Renal cortical epithelial cell (primary cell): ENCODE measurements around the gene TLK1. TPM values are rescaled to one million over a fixed set of nuclear protein-coding genes. Genes with fewer than 3 reads are reported as not detected.

ENCODE experiments used
- DNase-seq: peaks from one replicate; pipeline ENCODE4 v3.0.0-alpha.2; 2011; ENCODE audit warnings: low read depth
- total RNA-seq: library from RNA; depleted of rRNA; stranded (reverse); fragments of >200 nt; gene quantifications from 2 replicates; pipeline ENCODE4 v1.2.3, GENCODE V29; 2014

The TLK1 gene
- 17.4 and 58.8 TPM in 2 replicates for total RNA-seq

DNA sequence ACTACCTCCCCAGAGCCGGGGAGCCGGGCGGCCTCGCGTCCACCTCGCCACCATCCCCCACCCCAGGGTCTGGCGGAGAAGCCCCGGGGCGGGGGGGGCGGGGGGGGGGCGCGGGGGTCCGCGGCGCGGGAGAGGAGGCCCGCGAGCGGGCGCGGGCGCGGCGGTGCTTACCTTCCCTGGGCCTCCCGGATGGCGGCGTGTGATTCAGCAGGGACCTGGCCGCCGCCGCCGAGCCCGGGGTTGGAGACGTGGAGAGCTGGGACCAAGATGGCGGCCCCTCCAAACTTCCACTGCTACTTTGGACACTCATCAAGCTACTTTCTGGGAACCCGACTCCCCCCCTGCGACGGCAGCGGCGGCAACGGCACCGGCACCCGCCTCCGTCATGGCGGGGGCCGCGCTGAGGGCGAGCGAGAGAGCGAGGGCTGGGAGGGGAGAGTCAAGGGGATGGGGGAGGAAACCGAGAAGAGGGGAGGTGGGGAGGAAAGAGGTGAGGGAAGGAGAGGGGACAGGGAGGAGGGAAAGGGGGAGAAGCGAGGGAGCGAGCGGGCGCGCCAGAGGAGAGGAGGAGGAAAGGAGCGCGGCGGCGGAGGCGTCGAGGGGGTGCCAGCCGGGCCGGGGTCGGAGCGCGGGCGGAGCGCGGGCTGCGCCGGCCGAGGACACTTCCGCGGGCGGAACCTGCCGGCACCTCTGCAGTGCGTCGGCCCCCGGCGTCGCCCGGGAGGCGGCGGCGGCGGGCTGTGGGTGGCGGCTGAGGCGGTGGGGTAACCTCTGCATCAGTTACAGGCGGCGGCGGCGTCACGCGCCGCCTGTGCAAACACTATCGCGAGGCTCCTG lies at the start of gene TLK1:
TSS of gene TLK1 (minus strand) at position 775 of the 837 bp plus-strand sequence. CDS start at position 310, 465 bp downstream.
- peak; percentile 23 for DNase-seq

DNA sequence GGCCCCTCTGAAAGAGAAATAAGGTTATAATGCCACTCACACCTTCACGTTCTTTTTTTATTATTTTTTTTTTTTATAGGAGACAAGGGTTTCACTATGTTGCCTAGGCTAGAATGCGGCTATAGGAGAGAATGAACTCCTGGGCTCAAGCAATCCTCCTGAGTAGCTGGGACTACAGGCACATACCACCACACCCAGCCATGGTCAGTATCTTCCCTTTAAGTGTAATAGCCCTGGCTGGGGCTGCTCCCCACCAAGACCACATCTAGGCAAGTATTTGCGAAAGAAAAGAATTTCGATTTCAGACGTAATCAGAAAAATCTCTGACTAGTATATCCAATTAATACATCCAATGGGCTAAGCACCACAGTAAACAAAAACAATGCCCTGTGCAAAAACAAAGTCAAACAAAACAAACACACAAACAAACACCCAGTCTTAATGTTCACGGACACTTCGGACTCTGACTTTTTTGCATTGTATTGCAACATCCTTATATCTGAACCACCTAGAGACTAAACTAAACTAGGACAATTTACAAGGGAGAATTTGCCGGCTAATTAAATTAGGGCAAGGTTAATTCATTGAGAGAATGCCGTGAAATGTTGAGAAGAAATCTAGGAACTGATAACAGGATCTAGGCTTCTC lies 49.6 kb upstream of the TLK1 start:
- DNase-seq: no peak

DNA sequence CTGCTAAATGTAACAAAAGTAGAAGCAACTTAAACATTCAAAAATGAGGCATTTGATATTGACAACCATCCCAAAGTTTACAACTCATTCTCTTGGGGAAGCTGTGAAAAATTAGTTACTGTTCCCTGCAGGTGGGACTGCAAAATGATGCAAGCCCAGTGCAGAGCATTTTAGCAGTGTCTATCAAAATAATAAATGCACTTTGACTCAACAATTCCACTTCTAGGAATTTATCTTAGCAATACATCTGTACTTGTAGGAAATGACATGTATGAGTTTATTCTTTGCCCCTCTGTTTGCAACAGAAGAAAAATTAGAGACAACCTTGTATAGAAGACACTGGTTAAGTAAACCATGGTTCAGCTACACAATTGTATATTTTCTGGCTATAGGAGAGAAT lies 48.0 kb upstream of the TLK1 start:
- DNase-seq: no peak

DNA sequence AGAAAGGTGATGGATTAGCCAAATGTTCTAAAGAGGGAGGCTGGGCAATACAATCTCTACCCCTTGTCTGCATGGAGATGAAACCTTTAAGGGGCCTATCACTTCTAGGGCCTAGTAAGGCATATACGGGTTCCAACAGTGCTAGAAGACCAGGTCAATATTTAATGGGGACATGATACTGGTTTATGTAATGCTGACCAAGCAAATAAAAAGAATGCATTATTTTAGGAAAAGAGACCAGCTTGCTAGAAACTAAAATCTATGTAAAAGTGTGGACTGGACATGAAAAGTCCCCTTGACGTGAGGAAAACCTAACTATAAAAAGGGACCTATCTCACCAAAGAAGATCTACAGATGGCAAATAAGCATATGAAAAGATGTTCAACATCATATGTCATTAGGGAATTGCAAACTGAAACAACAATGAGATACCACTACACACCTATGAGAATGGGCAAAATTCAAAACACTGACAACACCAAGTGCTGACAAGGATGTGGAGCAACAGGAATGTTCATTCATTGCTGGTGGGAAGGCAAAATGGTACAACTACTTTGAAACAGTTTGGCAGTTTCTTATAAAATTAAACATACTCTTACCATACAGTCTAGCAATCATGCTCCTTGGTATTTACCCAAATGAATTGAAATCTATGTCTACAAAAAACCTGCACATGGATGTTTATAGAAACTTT lies 45.9 kb upstream of the TLK1 start:
- no peak for DNase-seq

DNA sequence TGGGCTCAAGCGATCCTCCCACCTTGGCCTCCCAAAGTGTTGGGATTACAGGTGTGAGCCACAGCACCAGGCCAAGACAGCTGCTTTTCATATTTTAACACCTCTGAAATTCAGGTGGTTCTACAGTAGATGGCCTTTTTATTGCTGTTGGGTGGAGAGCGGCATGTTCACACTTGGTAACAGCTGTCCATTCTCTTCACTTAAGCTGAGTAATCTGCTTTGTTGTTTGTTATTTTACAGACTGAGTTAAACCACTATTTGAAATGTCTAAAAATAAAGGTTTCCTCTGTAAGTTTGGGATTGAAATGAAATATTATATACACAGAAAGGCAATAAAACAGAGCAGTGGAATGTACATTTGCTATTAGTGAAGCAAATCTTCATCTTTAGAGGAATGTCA lies 44.9 kb upstream of the TLK1 start:
- DNase-seq: no peak

DNA sequence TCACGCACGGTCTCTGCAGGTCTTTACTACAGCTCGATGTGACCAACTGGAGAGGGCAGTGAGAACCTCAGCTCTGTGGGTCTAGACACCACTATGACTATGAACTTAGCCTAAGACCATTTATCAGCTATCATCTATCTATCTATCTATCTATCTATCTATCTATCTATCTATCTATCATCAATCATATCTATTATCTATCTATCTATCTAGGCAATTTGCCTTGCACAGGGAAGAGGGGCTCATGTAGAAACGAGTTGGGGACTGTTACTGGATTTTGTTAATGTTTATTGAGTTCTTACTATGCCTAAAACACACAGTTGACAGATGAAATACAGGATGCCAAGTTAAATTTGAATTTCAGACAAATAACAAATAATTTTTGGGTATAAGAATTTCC lies 41.1 kb upstream of the TLK1 start:
- no peak for DNase-seq

DNA sequence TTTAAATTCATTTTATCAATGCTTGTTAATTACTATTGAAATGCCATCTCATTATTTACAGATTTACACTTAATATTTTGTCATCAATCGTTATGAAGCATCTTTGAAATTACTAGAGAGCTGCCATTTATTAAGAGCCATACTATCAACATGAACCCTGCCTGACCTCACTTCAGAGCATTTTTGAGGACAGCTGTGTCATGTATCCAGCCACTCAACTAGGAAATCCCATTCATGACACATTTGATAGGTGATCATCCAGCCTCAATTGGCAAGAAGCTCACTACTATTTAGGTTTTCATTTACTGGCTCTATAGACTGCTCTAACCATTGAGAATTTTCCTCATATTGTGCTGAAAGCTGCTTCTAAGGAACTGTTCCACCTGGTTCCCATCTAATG lies 40.6 kb upstream of the TLK1 start:
- DNase-seq: no peak

DNA sequence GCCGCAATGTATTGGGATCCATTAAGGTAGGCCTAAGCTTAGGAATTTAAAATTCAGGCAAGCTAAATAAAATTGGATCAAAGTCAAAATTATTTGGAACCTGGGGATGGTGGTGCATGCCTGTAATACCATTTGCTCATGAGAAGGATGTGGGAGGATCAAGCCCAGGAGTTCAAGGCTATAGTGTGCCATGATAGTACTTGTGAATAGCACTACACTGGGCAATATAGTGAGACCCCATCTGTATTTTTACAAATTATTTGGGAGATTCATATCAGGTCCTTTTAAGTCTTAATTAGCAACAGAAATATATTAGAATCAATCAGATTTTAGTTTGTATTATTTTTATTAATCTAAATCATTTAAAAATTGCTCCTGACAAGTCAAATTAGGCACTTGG lies 39.8 kb upstream of the TLK1 start:
- no peak for DNase-seq

DNA sequence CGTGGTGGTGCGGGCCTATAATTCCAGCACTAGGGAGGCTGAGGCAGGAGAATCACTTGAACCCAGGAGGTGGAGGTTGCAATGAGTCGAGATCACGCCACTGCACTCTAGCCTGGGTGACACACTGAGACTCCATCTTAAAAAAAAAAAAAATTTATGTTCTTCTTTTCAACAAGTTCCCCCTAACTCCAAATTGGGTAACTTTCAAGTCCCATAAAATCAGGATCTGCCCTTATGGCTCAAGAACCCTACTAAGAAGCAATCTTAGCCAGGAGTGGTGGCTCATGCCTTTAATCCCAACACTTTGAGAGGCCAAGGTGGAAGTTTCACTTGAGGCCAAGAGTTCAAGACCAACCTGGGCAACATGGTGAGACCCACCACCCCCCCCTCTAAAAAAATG lies 30.3 kb upstream of the TLK1 start:
- no peak for DNase-seq

DNA sequence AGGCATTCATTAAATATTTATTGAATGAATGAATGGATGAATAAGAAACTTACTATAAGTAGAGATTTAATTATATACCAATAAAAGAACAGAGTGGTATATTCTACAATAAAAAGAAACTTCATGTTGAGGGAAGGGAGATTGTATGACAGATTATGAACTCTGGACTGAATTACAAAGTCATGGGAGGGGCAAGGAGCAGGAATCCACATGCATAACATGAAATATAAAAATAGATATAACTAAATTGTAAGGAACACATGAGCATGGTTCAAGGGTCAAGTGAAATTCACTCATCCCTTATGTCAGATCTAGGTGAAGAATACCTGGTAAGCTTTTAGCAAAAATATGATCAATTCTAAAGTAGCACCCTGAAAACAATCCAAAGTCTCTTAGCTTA lies 27.1 kb upstream of the TLK1 start:
- no peak for DNase-seq

DNA sequence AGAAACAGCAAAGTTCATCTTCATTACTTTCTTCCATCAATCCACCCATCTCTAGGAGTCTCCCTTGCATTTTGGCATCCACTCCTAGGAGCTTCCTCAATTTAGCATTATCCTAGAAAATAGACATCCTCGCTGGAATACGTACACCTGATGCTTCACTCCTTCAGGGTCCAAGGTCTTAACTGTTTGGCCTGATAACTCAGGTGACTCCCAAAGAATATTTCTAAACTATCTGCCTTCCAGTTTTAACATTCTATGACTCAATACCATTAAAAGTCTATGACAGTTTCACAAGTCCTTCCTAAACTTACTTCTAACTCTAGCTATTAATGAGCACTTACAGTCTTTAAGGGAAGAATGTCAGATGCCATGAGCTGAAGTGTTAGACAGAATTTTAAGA lies 26.5 kb upstream of the TLK1 start:
- no peak for DNase-seq

DNA sequence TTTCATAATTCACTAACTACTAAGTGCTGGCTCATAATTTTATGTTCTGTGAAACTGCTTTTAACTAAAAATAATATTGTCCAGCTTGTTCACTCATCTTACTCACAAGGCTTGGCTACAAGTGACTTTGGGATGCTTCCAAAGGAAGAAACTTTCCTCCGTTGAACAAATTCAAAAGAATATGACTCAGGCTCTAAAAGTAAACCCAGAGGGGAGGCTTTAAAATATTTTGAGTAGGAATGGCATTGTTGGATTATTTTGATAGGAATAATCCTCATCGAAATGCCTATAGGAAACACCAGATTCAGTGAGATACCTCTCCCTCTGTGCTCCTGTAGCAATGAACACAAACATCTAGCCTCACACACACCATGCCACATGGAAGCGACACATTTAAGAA lies 25.2 kb upstream of the TLK1 start:
- DNase-seq: no peak

DNA sequence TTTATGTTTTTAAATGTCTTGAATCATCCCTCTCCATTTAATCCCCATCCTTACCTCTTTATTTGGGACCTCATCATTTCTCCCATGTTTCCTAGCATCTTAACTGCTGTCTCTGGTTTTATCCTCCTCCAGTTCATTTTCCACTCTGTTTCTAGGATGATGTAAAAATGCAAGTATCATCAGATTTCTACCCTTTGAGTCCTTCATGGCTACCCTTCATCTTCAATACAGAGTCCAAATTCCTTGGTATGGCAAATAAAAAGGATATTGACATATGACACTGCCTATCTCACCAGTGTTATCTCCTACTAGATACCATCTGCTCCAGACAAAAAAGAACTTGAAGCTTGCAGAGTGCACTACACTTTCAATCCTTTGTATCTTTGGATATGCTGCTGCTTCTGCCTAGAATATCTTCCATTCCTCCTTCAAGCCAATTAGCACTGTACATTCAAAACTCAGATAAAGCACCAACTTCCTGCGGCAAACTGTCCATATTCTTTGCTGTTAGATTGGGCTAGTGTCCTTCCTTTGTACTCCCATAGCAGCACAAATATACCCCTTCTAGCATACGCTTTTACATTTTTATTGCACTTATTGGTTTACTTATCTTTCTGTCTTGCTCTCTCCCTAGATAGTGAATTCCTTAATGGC lies 24.6 kb upstream of the TLK1 start:
- no peak for DNase-seq

DNA sequence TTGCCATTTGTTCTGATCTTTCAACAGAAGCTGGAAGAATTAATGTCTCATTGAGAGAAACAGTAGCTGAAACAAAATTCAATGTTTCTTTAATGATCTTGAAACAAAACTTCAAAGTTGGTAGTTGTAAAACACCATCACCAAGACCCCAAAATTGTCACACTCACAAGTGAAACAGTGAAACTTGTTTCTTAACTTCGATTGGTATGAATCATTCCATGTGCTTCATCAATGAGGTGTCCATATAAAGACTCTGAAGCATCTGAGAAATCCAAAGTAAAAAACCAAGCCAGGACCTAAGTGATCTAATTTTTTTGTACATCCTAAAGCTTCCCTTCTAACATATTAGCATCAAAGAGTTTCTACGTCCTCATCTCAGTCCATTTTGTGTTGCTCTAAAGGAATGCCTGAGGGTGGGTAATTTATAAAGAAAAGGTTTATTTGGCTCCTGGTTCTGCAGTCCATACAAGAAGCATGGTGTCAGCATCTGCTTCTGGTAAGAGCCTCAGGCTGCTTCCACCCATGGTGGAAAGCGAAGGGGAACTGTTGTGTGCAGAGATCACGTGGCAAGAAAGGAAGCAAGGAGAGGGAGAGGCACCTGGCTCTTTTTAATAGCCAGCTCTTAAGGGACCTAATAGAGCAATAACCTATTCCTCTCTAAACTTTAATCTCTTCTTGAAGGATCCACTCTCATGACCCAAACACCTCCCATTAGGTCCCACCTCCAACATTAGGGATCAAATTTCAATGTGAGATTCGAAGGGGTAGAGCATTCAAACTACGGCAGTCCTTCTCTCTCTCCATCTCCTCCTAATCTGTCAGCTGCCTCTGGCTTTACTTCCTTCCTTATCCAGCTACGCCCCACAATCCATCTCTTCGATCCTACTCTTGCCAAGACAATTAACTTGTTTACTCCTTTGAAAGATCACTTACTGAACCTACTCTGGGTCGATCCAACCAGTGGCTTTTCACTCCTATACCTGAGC lies 20.7 kb upstream of the TLK1 start:
- DNase-seq: no peak

DNA sequence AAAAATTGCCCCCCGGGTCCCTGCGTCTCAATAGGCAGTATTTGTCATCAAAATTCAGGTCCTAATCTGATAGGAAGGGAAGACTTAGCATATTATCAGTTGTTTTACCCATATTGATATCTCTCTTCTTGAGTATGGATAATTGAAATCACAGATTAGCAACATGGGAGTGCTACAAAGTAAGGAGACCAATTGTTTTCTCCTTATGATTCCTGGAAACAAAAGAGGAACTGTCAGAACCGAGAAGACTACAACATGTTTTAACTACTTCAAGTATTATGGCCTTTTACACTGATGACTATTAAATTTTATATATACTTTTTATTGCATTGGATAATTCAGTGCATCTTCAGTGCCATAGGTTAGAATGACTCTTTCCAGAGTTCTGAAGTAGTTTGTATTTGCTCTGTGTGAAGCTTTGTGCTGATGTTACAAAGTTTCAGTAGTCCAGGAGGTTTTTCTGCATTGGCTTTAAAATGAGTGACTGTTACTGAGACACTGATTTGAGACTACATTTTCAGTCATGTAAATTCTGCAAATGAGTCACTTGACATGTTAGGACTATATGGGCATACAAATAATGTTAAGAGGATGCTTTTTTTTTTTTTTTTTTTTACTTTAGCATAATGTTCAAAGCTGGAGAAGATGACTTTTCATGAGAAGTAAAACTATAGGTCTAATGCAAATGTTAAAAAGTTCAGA lies 19.7 kb upstream of the TLK1 start:
- no peak for DNase-seq

DNA sequence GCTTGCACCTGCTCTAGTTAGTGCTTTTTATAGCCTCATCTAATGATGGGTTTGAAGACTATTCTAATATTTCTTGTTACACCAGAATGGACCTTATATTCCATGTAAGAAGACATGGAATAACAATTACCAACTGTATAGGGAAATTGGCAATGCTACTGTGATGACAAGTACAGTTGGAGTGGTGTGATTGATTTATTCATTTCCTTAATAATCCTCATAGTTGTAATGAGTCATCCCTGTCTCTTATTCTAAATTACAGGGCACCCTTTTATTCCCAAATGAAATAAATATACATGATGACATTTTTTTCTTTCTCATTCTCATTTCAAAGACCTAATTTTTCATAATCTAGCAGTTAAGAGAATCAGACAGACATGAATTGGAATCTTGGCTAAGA lies 18.3 kb upstream of the TLK1 start:
- DNase-seq: no peak

DNA sequence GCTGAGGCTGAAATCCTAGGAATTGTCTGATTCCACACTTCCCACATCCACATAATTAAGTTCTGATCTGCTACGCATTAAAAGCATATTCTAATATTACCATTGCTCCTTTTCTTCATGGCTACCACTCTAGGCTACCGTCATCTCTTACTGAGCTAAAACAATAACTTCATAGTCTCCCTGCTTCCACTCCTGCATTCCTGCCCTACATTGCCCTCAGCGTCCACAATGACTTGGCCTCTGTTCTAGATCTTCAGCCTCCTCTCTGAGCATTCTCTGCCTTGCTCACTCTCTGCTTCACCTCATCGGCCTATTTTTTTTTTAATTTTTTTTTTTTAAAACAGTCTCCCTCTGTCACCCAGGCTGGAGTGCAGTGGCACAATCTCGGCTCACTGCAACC lies 15.8 kb upstream of the TLK1 start:
- DNase-seq: no peak

DNA sequence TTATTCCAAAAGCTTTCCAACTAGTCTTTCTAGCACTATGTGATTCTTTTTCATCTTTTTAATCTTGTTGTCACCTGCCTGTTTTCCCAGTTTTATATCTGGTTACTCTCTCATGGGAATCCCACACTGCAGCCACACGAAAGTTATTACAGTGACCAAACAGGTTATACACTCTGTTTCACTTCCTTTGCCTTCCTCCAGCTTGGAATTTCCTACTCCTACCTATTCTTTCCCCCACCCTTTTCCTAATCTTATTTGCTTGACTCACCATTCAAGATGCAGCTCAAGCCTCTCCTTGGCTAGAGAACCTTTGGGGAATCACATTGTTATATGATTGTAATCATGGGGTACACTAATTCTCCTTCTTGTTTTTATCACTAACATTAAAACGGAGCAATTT lies 13.4 kb upstream of the TLK1 start:
- DNase-seq: peak; percentile 19

DNA sequence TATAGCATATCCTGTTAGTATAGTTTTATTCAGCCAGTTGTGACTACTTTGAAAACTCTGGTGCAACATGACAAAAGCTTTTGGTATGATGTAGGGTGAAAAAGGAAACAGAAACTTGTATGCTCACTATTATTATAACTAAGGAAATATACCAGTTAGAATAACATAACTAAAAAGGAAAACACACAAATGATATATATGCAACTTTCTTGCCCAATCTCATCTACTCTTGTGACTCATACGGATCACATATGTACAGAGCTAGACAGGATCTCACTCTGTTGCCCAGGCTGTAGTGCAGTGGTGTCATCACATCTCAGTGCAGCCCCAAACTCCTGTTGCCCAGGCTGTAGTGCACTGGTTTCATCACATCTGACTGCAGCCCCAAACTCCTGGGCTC lies 12.4 kb upstream of the TLK1 start:
- DNase-seq: no peak

DNA sequence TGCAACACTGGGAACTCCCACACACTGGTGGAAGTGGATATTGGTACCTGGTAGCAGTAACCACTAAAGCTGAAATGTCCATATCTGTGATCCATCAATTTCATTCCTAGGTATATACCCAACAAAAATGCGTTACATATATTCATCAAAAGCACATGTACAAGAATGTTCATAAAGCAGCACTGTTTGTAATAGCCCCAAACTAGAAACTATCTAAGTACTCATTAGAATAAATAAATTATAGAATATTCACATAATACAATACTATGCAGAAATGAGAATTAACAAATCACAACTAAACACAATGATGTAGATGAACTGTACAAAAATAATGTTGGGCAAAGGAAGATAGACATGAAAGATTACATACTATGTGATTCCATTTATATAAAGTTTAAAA lies 11.1 kb upstream of the TLK1 start:
- DNase-seq: no peak

DNA sequence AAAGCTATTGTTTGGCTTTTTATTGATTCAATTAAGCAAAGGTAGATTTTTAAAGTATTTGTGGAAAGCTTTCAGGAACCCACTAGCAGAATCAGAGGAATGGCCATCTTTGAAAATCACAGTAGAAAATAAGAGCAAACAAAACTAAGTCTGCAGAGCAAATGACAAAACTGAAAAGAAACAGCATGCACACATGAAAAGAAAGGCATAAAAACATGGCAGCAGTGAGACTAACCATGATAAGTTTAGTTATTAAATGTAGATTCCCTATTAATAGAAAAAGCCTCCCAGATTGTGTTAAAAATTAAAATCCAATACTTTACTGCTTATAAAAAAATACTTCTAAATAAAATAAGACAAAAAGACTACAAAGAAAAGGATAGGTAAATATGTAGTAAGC lies 9.1 kb upstream of the TLK1 start:
- no peak for DNase-seq
